HepG2 (cell line): ENCODE measurements around the gene HTRA3.

ENCODE experiments used
- E2F1 ChIP-seq: sonication (generic); formaldehyde crosslinking; IDR thresholded peaks from 2 replicates; pipeline ENCODE4 v1.5.0; 2020; ENCODE audit warnings: missing genetic modification reagents
- E2F5 ChIP-seq: sonication (generic); formaldehyde crosslinking; conservative IDR thresholded peaks from 2 replicates; pipeline ENCODE4 v1.4.0; 2020; ENCODE audit warnings: missing genetic modification reagents
- ESRRA ChIP-seq: sonication (generic); formaldehyde crosslinking; IDR thresholded peaks from 2 replicates; pipeline ENCODE4 v1.5.1; 2020; ENCODE audit warnings: mild to moderate bottlenecking, low read depth, missing genetic modification reagents
- HNRNPUL1 ChIP-seq: fragments of 200-400 bp; formaldehyde crosslinking; IDR thresholded peaks from 2 replicates; pipeline ENCODE4 v1.6.1; 2017; ENCODE audit warnings: low read depth, mild to moderate bottlenecking, low read length, moderate library complexity
- JUN ChIP-seq: sonication (generic); formaldehyde crosslinking; IDR thresholded peaks from 2 replicates; pipeline ENCODE4 v1.4.0; 2020; ENCODE audit warnings: mild to moderate bottlenecking, missing genetic modification reagents
- KDM4B ChIP-seq: sonication (generic); formaldehyde crosslinking; IDR thresholded peaks from 2 replicates; pipeline ENCODE4 v1.4.0; 2020; ENCODE audit warnings: missing genetic modification reagents
- MBNL3 ChIP-seq: fragments of 250-450 bp; sonication (Bioruptor Pico); conservative IDR thresholded peaks from 2 replicates; pipeline ENCODE4 v1.8.0; 2022; ENCODE audit warnings: mild to moderate bottlenecking, inconsistent platforms
- POGK ChIP-seq: sonication (generic); formaldehyde crosslinking; conservative IDR thresholded peaks from 2 replicates; pipeline ENCODE4 v1.8.0; 2022; ENCODE audit warnings: mild to moderate bottlenecking, moderate library complexity, missing genetic modification reagents
- POLR2A ChIP-seq, 2 experiments: IDR thresholded peaks; 2 replicates each; pipeline ENCODE4 v1.6.1; 2011; ENCODE audit warnings: low read depth in 2 of 2, low read length in 2 of 2, mild to moderate bottlenecking in 1 of 2, moderate library complexity in 1 of 2; ENCODE audit not compliant: insufficient read depth in 1 of 2
- STAT5B ChIP-seq: sonication (generic); formaldehyde crosslinking; IDR thresholded peaks from 2 replicates; pipeline ENCODE4 v1.4.0; 2020; ENCODE audit warnings: missing genetic modification reagents
- TOE1 ChIP-seq: sonication (generic); formaldehyde crosslinking; IDR thresholded peaks from 2 replicates; pipeline ENCODE4 v1.4.0; 2020; ENCODE audit warnings: mild to moderate bottlenecking, missing genetic modification reagents
- WIZ ChIP-seq: sonication (generic); formaldehyde crosslinking; IDR thresholded peaks from 2 replicates; pipeline ENCODE4 v1.5.1; 2020; ENCODE audit warnings: mild to moderate bottlenecking, missing genetic modification reagents
- ZNF616 ChIP-seq: sonication (generic); formaldehyde crosslinking; IDR thresholded peaks from 2 replicates; pipeline ENCODE4 v1.5.0; 2020; ENCODE audit warnings: low read depth, mild to moderate bottlenecking, missing genetic modification reagents
- ZNF776 ChIP-seq: sonication (generic); formaldehyde crosslinking; IDR thresholded peaks from 2 replicates; pipeline ENCODE4 v1.4.0; 2020; ENCODE audit warnings: mild to moderate bottlenecking, missing genetic modification reagents

DNA sequence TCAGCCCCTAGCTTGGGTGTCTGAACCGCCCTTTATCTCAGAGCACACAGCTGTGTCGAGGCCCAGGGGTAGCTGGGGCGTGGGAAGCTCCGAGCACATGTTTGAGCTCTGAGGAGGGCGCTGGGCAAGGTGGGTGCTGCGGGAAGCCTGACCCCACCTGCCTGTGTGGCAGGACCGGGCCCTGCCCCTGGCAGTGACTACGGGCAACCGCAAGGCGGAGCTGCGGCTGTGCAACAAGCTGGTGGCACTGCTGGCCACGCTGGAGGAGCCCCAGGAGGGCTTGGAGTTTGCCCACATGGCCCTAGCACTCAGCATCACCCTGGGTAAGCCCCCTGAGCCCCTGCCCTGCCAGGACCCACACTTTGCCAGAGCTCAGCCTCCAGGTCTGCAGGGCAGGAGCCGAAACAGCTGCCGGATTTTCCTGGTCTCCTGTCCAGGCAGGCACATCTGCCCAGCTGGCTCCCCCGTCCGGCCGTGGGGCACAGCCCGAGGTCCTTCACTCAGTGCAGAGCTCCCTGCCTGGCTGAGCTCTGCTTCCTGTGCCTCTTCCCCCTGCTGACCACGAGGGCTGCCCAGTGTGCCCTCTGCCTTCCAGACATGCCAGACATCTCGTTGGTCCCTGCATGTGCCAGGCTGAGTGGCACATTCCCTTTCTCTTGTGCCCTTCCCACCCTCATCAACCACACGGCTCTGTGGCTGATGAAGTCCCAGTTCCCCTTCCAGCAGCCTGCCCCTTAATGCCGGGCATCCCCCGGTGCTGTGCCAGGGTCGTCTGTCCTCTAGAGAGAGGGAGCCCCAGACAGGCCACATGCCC is 33.2 kb upstream of the HTRA3 start:
- TF ChIP-seq MBNL3 (CRISPR knock-in tag) (no peak), ZNF776 (CRISPR knock-in tag) (no peak), POLR2A (IDR thresholded peaks at IDR 0.05; ENCODE audit: insufficient read depth in 1 of 2, low read depth in 2 of 2, low read length in 2 of 2) (no peak), JUN (CRISPR knock-in tag) (no peak), KDM4B (CRISPR knock-in tag) (no peak), POGK (CRISPR knock-in tag) (no peak), WIZ (CRISPR knock-in tag) (no peak), TOE1 (CRISPR knock-in tag) (no peak), STAT5B (no peak), E2F5 (CRISPR knock-in tag) (no peak), HNRNPUL1 (no peak), E2F1 (CRISPR knock-in tag) (no peak), ESRRA (CRISPR knock-in tag) (no peak), ZNF616 (CRISPR knock-in tag) (no peak)
